SK-N-SH (cell line): ENCODE results near the gene CCRL2. TPM values are rescaled to one million over a fixed set of nuclear protein-coding genes. Genes with fewer than 3 reads are reported as not detected.

Experiments
- CTCF ChIA-PET: fragments of 300-600, 350-600 bp; formaldehyde crosslinking; extraction: SDS; loops from one replicate; lab custom pipeline; 2021; lab: Yijun Ruan, JAX
- POLR2A ChIA-PET: fragments of 350-600 bp; sonication (Branson Sonifier 250); formaldehyde crosslinking; extraction: SDS; loops from one replicate; lab custom pipeline; 2020; ENCODE audit warnings: antibody characterized with exemption, inconsistent platforms; lab: Yijun Ruan, JAX
- DNase-seq: peaks from one replicate; pipeline ENCODE4 v3.0.0; 2012
- H2AFZ ChIP-seq: fragments of 200-600 bp; sonication (generic); 2 replicates; pipeline ENCODE4 v1.8.1; 2016; ENCODE audit warnings: antibody characterized with exemption, mild to moderate bottlenecking, low read depth
- H3F3A ChIP-seq: fragments of 200-600 bp; sonication (generic); replicated peaks from 2 replicates; pipeline ENCODE3; 2016; ENCODE audit warnings: antibody characterized with exemption, mild to moderate bottlenecking; ENCODE audit not compliant: insufficient read depth
- H3K27ac ChIP-seq, 2 experiments: fragments of 200-500 bp in 1 of 2; fragments of 200-600 bp in 1 of 2; sonication (Bioruptor generic) in 1 of 2; sonication (generic), shearing (Covaris generic) in 1 of 2; 2 replicates each; pipeline versions ENCODE4 v1.5.1 to v1.6.1; 2014 to 2016; ENCODE audit warnings: low read depth in 2 of 2, inconsistent platforms in 1 of 2, low read length in 1 of 2, mild to moderate bottlenecking in 1 of 2, mixed read lengths in 1 of 2
- H3K27me3 ChIP-seq: fragments of 200-600 bp; sonication (generic), shearing (Covaris generic); 2 replicates; pipeline ENCODE4 v1.6.1; 2016; ENCODE audit warnings: mixed run types; ENCODE audit not compliant: insufficient read depth
- H3K36me3 ChIP-seq, 2 experiments: fragments of 200-500 bp in 1 of 2; fragments of 200-600 bp in 1 of 2; sonication (Bioruptor generic) in 1 of 2; sonication (generic) in 1 of 2; replicated peaks in 1 of 2; 2 replicates each; pipeline versions ENCODE3 to v1.5.1; 2014 to 2016; ENCODE audit warnings: low read length in 1 of 2, mild to moderate bottlenecking in 1 of 2; ENCODE audit not compliant: insufficient read depth in 2 of 2, control insufficient read depth in 1 of 2
- H3K4me1 ChIP-seq, 2 experiments: fragments of 200-500 bp in 1 of 2; fragments of 200-600 bp in 1 of 2; sonication (Bioruptor generic) in 1 of 2; sonication (generic), shearing (Covaris generic) in 1 of 2; 2 replicates each; pipeline versions ENCODE4 v1.5.1 to v1.6.1; 2014 to 2016; ENCODE audit warnings: low read depth in 1 of 2, low read length in 1 of 2, mixed run types in 1 of 2; ENCODE audit not compliant: insufficient read depth in 2 of 2, control insufficient read depth in 1 of 2
- H3K4me2 ChIP-seq: fragments of 200-600 bp; sonication (generic), shearing (Covaris generic); 2 replicates; pipeline ENCODE4 v1.6.1; 2017; ENCODE audit warnings: mixed run types
- H3K4me3 ChIP-seq, 2 experiments: fragments of 200-500 bp in 1 of 2; fragments of 200-600 bp in 1 of 2; sonication (Bioruptor generic) in 1 of 2; sonication (generic), shearing (Covaris generic) in 1 of 2; 2 replicates each; pipeline versions ENCODE4 v1.5.1 to v1.8.1; 2014 to 2016; ENCODE audit warnings: low read depth in 2 of 2, inconsistent platforms in 1 of 2, low read length in 1 of 2, mild to moderate bottlenecking in 1 of 2, mixed read lengths in 1 of 2, moderate library complexity in 1 of 2
- H3K79me2 ChIP-seq: fragments of 200-600 bp; sonication (generic); 2 replicates; pipeline ENCODE4 v1.8.1; 2017; ENCODE audit warnings: mild to moderate bottlenecking; ENCODE audit not compliant: insufficient read depth
- H3K9ac ChIP-seq: fragments of 200-600 bp; sonication (generic); 2 replicates; pipeline ENCODE4 v1.6.1; 2017; ENCODE audit warnings: mixed run types
- H3K9me2 ChIP-seq: fragments of 200-600 bp; sonication (generic); 2 replicates; pipeline ENCODE4 v1.6.1; 2017; ENCODE audit warnings: mixed run types
- H3K9me3 ChIP-seq: fragments of 200-600 bp; sonication (generic); 2 replicates; pipeline ENCODE4 v1.6.1; 2017; ENCODE audit warnings: mixed run types, mild to moderate bottlenecking, moderate library complexity
- H4K20me1 ChIP-seq: fragments of 200-600 bp; sonication (generic); 2 replicates; pipeline ENCODE4 v1.6.1; 2017; ENCODE audit warnings: mild to moderate bottlenecking, mixed run types; ENCODE audit not compliant: insufficient read depth
- EZH2phosphoT487 ChIP-seq: fragments of 200-600 bp; sonication (generic); IDR thresholded peaks from 2 replicates; pipeline ENCODE4 v1.6.1; 2017; ENCODE audit warnings: low read depth, mixed run types, mild to moderate bottlenecking, antibody characterized with exemption, moderate library complexity, borderline replicate concordance
- FOXJ3 ChIP-seq: sonication (generic); formaldehyde crosslinking; IDR thresholded peaks from 2 replicates; pipeline ENCODE4 v1.5.1; 2020; ENCODE audit warnings: mild to moderate bottlenecking, missing genetic modification reagents
- MEF2A ChIP-seq: IDR thresholded peaks from 2 replicates; pipeline ENCODE4 v1.4.0; 2012; ENCODE audit warnings: low read depth, borderline replicate concordance
- NFIC ChIP-seq: IDR thresholded peaks from 2 replicates; pipeline ENCODE4 v1.4.0; 2012; ENCODE audit warnings: borderline replicate concordance
- NRF1 ChIP-seq: IDR thresholded peaks from 2 replicates; pipeline ENCODE4 v1.6.1; 2012; ENCODE audit warnings: low read depth, mild to moderate bottlenecking, low read length
- PBX3 ChIP-seq: IDR thresholded peaks from 2 replicates; pipeline ENCODE4; 2012
- RCOR1 ChIP-seq: fragments of 150-350 bp; IDR thresholded peaks from 2 replicates; pipeline ENCODE4 v1.6.1; 2017; ENCODE audit warnings: antibody characterized with exemption, low read length
- REST ChIP-seq: IDR thresholded peaks from 2 replicates; pipeline ENCODE4 v1.6.1; 2012; ENCODE audit warnings: mild to moderate bottlenecking, low read depth, low read length, moderate library complexity
- RXRA ChIP-seq: IDR thresholded peaks from 2 replicates; pipeline ENCODE4 v1.4.0; 2012; ENCODE audit warnings: low read depth, mild to moderate bottlenecking, borderline replicate concordance
- SIN3A ChIP-seq: IDR thresholded peaks from 2 replicates; pipeline ENCODE4 v1.6.1; 2012; ENCODE audit warnings: low read depth, mild to moderate bottlenecking, low read length, moderate library complexity, borderline replicate concordance
- SMC3 ChIP-seq: IDR thresholded peaks from 2 replicates; pipeline ENCODE4 v1.6.1; 2012; ENCODE audit warnings: low read depth, low read length, improper control_type of control experiment
- TAF1 ChIP-seq: IDR thresholded peaks from 2 replicates; pipeline ENCODE4 v1.6.1; 2012; ENCODE audit warnings: low read depth, mild to moderate bottlenecking, low read length, moderate library complexity, borderline replicate concordance
- TEAD4 ChIP-seq: IDR thresholded peaks from 2 replicates; pipeline ENCODE4 v1.4.0; 2012; ENCODE audit warnings: mild to moderate bottlenecking, borderline replicate concordance; ENCODE audit not compliant: insufficient read depth
- USF2 ChIP-seq: fragments of 150-350 bp; IDR thresholded peaks from 2 replicates; pipeline ENCODE4 v1.6.1; 2017; ENCODE audit warnings: antibody characterized with exemption, low read length, low read depth, borderline replicate concordance
- ZBTB33 ChIP-seq: IDR thresholded peaks from 2 replicates; pipeline ENCODE4 v1.4.0; 2012; ENCODE audit warnings: low read depth, borderline replicate concordance
- WGBS: methylation state at CpG from one replicate; pipeline ENCODE4 v1.1.6; 2017; ENCODE audit warnings: low lambda C conversion rate; 5-methylcytosine and 5-hydroxymethylcytosine counted together
- polyA plus RNA-seq, 3 experiments: library from polyadenylated mRNA; depleted of rRNA; stranded (reverse); fragments of >200 nt; gene quantifications; 2 replicates each; pipeline ENCODE4 v1.2.3, GENCODE V29; 2012

Gene CCRL2
- polyA plus RNA-seq, 1 of the 3 experiments (the other 2 are of a cell fraction): not detected

- H3K27me3 ChIP-seq: peaks cover 48% of the 10 kb centered on the region; the same call in 1 of the 2 replicates
- POLR2A ChIA-PET: no interaction called here
Measured at GRCh38 chr3:46393554-46394434, 13.3 kb upstream of the CCRL2 start.

More at GRCh38 chr3:46393554-46394434, 13.3 kb upstream of the CCRL2 start:
- no peaks in the 10 kb centered on the region for H3F3A ChIP-seq
- no peaks in the 10 kb centered on the region for H3K36me3 ChIP-seq
- H2AFZ ChIP-seq: no peak overlapping the region
- H3K9ac ChIP-seq: no peak overlapping the region
- H3K4me3 ChIP-seq: no peak overlapping the region
- H3K4me2 ChIP-seq: no peak overlapping the region
- no peaks in the 10 kb centered on the region for H3K4me1 ChIP-seq
- H4K20me1 ChIP-seq: no peaks in the 10 kb centered on the region
- H3K27ac ChIP-seq: no peak overlapping the region
- no peak for DNase-seq
- TF ChIP-seq PBX3: no peak
- no peak for TF ChIP-seq TAF1
- no peak for TF ChIP-seq MEF2A
- no peak for TF ChIP-seq NFIC
- TF ChIP-seq RCOR1: no peak
- TF ChIP-seq USF2: no peak
- TF ChIP-seq TEAD4: no peak
- TF ChIP-seq SMC3: no peak
- no peak for TF ChIP-seq REST
- no peak for TF ChIP-seq SIN3A
- no peak for TF ChIP-seq ZBTB33
- TF ChIP-seq FOXJ3 (CRISPR knock-in tag): no peak
- no peak for TF ChIP-seq EZH2phosphoT487
- no peak for TF ChIP-seq RXRA
- no peak for TF ChIP-seq NRF1
- TF ChIP-seq, all 33 proteins: peak for 0
- H3K9me3 ChIP-seq: no peaks in the 10 kb centered on the region
- no peaks in the 10 kb centered on the region for H3K79me2 ChIP-seq
- CTCF ChIA-PET: interaction anchor here (1.0 kb wide), 1 partner anchor 9 kb away, joined by 3 read pairs; no protein-coding TSS in a partner anchor
- H3K9me2 ChIP-seq: no peaks in the 10 kb centered on the region
- WGBS: 24% methylated on average over 8 of the region's 8 CpGs
